Osteocyte (in vitro differentiated cells): ENCODE data around the gene CACNA1D. TPM values are rescaled to one million over a fixed set of nuclear protein-coding genes. Genes with fewer than 3 reads are reported as not detected.

ENCODE experiments used
- DNase-seq: peaks from one replicate; pipeline ENCODE4 v3.0.0; 2021; ENCODE audit warnings: mixed read lengths; ENCODE audit not compliant: unreplicated experiment; ENCODE audit errors: extremely low spot score
- H3K27ac Mint-ChIP-seq: one replicate; pipeline ENCODE4 v1.8.0; 2021; ENCODE audit warnings: mild to moderate bottlenecking, mixed read lengths; ENCODE audit not compliant: unreplicated experiment
- H3K27me3 Mint-ChIP-seq: one replicate; pipeline ENCODE4 v1.8.0; 2021; ENCODE audit warnings: mixed read lengths; ENCODE audit not compliant: unreplicated experiment
- H3K36me3 Mint-ChIP-seq: one replicate; pipeline ENCODE4 v1.8.0; 2021; ENCODE audit warnings: mixed read lengths; ENCODE audit not compliant: unreplicated experiment
- H3K4me1 Mint-ChIP-seq: one replicate; pipeline ENCODE4 v1.8.0; 2021; ENCODE audit warnings: mixed read lengths; ENCODE audit not compliant: unreplicated experiment
- H3K4me3 Mint-ChIP-seq: one replicate; pipeline ENCODE4 v1.8.0; 2021; ENCODE audit warnings: mild to moderate bottlenecking, moderate library complexity, mixed read lengths; ENCODE audit not compliant: unreplicated experiment
- H3K9me3 Mint-ChIP-seq: one replicate; pipeline ENCODE4 v1.8.0; 2021; ENCODE audit warnings: mixed read lengths; ENCODE audit not compliant: unreplicated experiment
- CTCF ChIP-seq: fragments of 200-600 bp; sonication (generic); IDR thresholded peaks from 2 replicates; pipeline ENCODE4 v1.5.0; 2021; ENCODE audit warnings: antibody characterized with exemption, mild to moderate bottlenecking, moderate library complexity
- total RNA-seq: library from RNA; stranded (reverse); gene quantifications from 2 replicates; pipeline ENCODE4 v1.2.1, GENCODE V29; 2021

Gene CACNA1D
- total RNA-seq, 1 donor from 2014 or later: 0.48 TPM

- Mint-ChIP-seq H3K4me3 (no peak overlapping the region), H3K4me1 (peaks cover 2% of the 10 kb centered on the region), H3K36me3 (no peaks in the 10 kb centered on the region), H3K9me3 (no peaks in the 10 kb centered on the region), H3K27ac (no peak overlapping the region), H3K27me3 (peaks cover 2% of the 10 kb centered on the region)
- TF ChIP-seq CTCF: no peak
- no peak for DNase-seq
Measured at GRCh38 chr3:53841296-53841695, 346.9 kb downstream of the CACNA1D start.

- no peak for DNase-seq
- Mint-ChIP-seq H3K4me1 (peaks cover 5% of the 10 kb centered on the region), H3K27ac (no peak overlapping the region), H3K4me3 (no peak overlapping the region), H3K9me3 (no peaks in the 10 kb centered on the region), H3K27me3 (peaks cover 13% of the 10 kb centered on the region), H3K36me3 (no peaks in the 10 kb centered on the region)
- TF ChIP-seq CTCF: no peak
Measured at GRCh38 chr3:53842436-53843194, 348.2 kb downstream of the CACNA1D start.

GRCh38 chr3:53843195-53844177 is 349.1 kb downstream of the CACNA1D start:
- Mint-ChIP-seq H3K27ac (no peak overlapping the region), H3K4me1 (peaks cover 5% of the 10 kb centered on the region), H3K4me3 (no peak overlapping the region), H3K36me3 (no peaks in the 10 kb centered on the region), H3K9me3 (no peaks in the 10 kb centered on the region), H3K27me3 (peaks cover 15% of the 10 kb centered on the region)
- no peak for DNase-seq
- TF ChIP-seq CTCF: no peak

GRCh38 chr3:53844262-53845102 is 350.1 kb downstream of the CACNA1D start:
- peak overlapping the region; percentile 76 for H3K4me3 Mint-ChIP-seq
- no peaks in the 10 kb centered on the region for H3K36me3 Mint-ChIP-seq
- DNase-seq: no peak
- peaks cover 20% of the 10 kb centered on the region for H3K27me3 Mint-ChIP-seq
- no peaks in the 10 kb centered on the region for H3K9me3 Mint-ChIP-seq
- peaks cover 5% of the 10 kb centered on the region for H3K4me1 Mint-ChIP-seq
- TF ChIP-seq CTCF: no peak
- H3K27ac Mint-ChIP-seq: no peak overlapping the region
